T-helper 2 cell treated with Interferon-gamma antibody and Interleukin-4, amounts not matched to agents 100 ng/mL and 5 ng/mL, for 36 hours (primary cell): ENCODE results near the gene BEGAIN. TPM values are rescaled to one million over a fixed set of nuclear protein-coding genes. Genes with fewer than 3 reads are reported as not detected.
"Not testable (repeated sequence)": the region's sequence is repeated elsewhere in the genome, so short reads cannot be mapped to it uniquely, and the experiment has no call there.

Source experiments
- intact Hi-C: fragments of 100-400 bp; cut with micrococcal nuclease; formaldehyde crosslinking; loops from one replicate; pipeline ENCODE4 v1.15.1; 2023
- total RNA-seq: library from RNA; stranded (reverse); gene quantifications from 2 replicates; pipeline ENCODE4 v1.2.3, GENCODE V29; 2022

The BEGAIN gene
- total RNA-seq, 1 donor from 2014 or later: 2.2 TPM

DNA sequence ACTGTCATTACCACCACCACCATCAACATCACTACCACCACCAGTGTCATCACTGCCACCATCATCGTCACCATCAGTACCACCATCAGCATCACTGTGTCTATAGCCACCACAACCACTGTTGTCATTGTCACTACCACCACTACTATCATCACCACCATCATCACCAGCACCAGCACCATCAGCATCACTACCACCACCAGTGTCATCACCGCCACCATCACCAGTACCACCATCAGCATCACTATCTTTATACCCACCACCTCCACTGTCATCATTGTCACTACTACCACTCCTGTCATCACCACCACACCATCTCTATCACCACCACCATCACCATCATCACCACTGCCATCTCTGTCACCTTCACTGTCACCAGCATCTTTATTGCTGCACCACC is 60.6 kb downstream of the BEGAIN start:
- intact Hi-C loops: no loop called here

GRCh38 chr14:100526057-100526456 is 61.2 kb downstream of the BEGAIN start:
- intact Hi-C loops: no loop called here

DNA sequence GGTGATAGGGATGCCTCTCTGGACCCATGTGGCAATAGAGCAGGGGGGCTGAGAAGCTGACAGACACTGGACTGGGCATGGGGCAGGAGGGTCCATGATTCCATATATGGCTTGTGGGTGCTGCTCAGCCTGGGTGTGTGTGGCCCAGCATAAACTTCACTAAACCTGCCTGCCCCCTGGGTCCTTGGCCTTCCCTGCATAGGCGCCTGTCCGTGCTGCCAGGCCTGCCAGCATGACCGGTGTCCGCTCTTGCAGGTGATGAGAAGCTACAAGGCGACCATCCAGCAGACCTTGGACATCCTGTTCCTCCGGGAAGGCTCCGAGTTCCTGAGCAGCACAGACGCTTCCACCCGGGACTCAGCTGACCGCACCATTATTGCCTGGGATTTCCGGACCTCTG is 61.6 kb downstream of the BEGAIN start:
- intact Hi-C loops: loop anchor here (2.0 kb wide), 2 partner anchors 119 to 129 kb away; no protein-coding TSS in a partner anchor

- intact Hi-C loops: loop anchor here (2.0 kb wide), 2 partner anchors 120 to 130 kb away; no protein-coding TSS in a partner anchor
Measured at GRCh38 chr14:100524933-100525243, 62.3 kb downstream of the BEGAIN start.

GRCh38 chr14:100524233-100524932 is 62.8 kb downstream of the BEGAIN start:
- intact Hi-C loops: loop anchor here (2.0 kb wide), 2 partner anchors 120 to 130 kb away; no protein-coding TSS in a partner anchor

- intact Hi-C loops: loop anchor here (2.0 kb wide), 2 partner anchors 121 to 131 kb away; no protein-coding TSS in a partner anchor
Measured at GRCh38 chr14:100523843-100524169, 63.4 kb downstream of the BEGAIN start.

DNA sequence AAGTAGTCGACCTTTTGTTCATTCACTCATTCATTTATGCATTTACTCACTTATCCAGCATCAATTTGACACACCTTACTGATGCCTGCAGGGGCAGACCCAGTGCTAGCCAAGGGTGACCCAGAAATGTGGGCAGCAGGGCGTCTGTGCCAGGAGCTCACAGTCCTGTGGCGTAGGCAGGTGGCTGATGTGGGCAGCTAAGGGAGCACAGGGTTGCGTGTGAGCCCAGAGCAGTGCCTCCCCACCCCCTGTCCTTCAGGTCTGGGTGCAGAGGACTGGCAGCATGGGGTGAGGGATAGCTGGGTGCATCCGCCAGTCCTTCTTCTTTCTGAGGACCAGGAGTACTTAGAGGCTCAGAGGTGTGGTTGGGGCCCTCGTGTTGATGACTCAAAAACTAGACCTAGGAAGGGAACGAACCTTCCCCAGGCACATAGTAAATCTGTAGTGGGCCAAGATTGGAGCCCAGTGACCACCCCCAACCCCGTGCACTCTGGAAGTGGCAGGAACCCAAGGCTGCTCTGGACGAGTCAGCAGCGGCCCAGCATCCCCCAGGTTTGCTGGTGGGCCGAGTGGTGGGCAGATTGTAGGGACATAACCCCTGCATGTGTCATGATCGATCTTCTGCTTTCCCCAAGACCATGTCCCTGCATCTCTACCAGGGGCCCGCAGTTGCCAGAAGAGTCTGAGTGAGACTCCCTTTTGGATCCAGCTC is 63.9 kb downstream of the BEGAIN start:
- intact Hi-C loops: no loop called here

DNA sequence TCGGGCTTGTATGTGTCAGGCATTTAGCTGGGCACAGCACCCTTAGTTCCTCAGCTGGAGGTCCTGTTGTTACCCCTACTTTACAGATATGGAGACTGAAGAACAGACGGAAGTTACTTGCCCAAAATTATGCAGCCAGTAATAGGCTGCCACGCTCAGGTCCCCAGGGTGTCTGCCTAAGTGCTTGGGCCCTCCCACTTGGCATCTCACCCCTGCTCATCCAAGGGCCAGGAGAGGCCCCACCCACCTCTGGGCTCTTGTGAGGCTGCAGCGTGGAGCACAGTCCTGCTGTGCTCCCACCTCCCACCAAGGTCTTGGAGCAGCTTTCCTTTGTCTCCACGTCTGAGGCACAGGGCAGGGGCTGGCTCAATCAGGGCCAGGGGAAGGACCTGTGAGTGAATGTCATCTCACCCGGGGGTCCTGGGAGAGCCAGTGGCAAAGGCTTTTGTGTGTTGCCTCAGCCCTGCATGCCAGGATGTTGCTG is 64.6 kb downstream of the BEGAIN start:
- intact Hi-C loops: no loop called here

DNA sequence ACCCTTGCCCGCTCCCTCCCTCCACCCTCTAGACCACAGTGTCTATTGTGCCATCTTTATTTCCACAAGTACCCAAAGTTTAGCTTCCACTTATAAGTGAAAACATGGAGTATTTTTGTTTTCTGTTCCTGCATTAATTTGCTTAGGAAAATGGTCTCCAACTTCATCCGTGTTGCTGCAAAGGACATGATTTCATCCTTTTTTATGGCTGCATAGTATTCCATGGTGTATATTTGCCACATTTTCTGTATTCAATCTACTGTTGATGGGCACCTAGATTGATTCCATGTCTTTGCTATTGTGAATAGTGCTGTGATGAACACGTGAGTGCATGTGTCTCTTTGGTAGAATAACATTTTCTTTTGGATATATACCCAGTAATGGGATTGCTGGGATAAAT is 81.2 kb downstream of the BEGAIN start:
- intact Hi-C loops: not testable (repeated sequence)

- intact Hi-C loops: no loop called here
Measured at GRCh38 chr14:100504372-100505078, 82.7 kb downstream of the BEGAIN start.

- intact Hi-C loops: no loop called here
Measured at GRCh38 chr14:100503251-100503650, 84.0 kb downstream of the BEGAIN start.

DNA sequence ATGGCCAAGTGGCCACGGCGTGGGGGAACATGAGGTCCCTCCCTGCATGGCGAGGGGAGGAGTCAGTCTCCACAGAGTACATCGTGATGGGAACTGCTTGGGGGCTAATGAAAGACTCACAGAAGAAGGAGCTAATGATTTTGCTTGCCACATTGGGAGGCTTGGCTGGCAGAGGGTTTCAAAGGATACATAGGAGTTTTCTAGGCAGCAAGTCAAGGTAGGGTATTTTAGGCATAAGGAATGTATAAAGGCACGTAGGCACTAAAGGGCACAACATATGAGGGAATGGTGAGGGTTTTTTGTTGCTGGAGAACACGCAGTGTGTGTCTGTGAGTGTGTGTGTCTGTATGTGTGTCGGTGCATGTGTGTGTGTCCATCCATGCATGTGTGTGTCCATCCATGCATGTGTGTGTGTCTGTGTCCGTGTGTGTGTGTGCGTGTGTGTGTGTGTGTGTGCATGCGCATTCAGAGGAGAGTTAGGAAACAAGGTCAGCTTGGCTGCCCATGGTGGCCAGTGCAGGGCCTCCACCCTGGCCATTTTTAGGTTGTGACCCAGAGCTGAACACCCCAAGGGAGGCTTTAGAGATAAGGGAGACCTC is 84.5 kb downstream of the BEGAIN start:
- intact Hi-C loops: no loop called here

DNA sequence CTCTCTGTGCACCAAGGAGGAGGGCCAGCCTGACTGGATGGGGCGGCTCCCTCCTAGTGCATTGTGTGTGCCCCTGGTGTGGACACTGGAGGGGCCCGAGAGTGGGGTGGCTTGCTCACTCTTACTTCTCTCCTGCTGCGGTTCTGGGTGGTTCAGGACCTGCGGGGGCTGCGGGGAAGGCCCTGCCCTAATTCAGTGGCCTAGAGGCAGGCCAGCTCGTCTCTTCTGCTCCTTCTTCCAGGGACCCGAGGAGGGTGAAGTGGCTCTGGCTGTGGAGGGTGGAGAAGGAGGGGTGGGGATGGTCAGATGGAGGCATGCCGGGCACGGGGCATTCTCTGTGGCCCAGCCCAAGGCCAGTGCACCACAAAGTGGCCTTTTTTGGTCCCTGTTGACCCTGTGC is 87.1 kb downstream of the BEGAIN start:
- intact Hi-C loops: no loop called here

GRCh38 chr14:100498068-100498467 is 89.1 kb downstream of the BEGAIN start:
- intact Hi-C loops: no loop called here

DNA sequence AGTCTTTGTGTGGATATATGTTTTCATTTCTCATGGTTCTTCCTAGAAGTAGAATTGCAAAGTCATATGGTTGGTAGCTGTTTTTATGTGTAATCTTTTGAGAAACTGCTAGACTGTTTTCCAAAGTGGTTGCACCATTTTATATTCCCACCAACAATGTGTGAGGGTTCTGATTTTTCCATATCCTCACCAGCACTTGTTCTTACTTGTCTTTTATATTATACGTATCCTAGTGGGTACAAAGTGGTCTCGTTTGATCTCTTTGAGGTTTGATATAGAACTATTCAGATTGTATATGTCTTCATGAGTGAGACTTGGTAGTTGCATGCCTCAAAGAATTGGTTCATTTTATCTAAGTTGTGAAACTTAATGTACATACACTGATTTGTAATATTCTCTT is 91.3 kb downstream of the BEGAIN start:
- intact Hi-C loops: no loop called here

DNA sequence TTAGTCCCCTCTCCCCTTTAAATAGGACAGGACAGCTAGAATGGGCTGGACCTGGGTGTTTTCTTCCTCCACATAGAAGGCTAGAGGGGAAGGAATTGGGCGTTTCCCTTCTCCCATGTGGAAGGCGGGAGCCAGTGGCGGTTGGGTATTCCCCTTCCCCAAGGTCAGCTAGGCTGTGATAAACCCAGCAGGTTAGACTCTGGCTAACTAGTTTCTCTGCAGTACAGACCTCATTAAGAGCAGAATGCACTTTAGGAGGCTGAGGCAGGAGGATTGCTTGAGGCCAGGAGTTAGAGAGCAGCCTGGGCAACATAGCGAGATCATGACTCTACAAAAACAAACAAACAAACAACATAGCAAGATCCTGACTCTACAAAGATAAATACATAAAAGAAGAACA is 92.6 kb downstream of the BEGAIN start:
- intact Hi-C loops: no loop called here

DNA sequence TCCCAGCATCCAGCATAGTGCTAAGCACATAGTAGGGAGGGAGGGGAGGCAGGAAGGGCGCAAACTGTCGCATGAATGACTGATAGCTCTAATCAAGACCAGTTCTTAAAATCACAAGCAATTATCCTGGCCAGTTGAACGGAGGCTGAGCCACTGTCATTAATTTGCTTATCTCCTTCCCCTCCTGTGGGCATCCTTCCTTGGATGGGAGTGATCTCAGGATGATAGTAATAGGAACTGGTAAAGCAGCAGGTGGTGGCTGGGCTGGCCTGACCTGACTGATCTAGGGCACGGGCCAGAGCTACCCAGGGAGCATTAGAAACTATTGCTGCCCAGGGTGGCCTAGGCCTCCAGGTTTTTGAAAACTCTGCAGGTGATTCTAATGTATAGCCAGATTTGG is 97.0 kb downstream of the BEGAIN start:
- intact Hi-C loops: no loop called here

DNA sequence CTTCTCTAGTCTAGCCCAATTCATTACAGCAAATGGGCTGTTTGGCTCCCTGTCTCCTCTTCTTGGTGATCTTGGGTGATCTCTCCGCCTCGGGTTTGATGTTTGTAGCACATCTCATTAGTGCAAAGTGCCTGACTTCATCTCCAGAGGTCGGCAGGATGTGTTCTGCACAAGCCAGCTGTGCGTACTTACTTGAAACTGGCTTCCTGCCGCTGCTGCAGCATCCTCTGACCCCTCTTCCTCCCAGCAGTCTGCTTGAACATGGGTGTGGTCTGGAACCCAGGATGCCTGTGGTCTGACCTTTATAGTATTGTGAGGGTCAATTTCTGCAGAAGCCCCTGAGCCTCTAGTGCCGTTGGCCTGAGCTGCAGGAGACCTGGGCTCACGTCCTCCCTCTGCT is 99.2 kb downstream of the BEGAIN start:
- intact Hi-C loops: no loop called here

- intact Hi-C loops: no loop called here
Measured at GRCh38 chr14:100487304-100487703, 99.9 kb downstream of the BEGAIN start.
